CD14-positive monocyte (primary cell): ENCODE measurements around the gene KIF1A. TPM values are rescaled to one million over a fixed set of nuclear protein-coding genes. Genes with fewer than 3 reads are reported as not detected.

Experiments
- DNase-seq, 3 donors: peaks; one replicate each; pipeline ENCODE4 v3.0.0-alpha.2; 2011 to 2022
- H2AFZ ChIP-seq: 2 replicates; pipeline ENCODE4 v1.6.0; 2012; ENCODE audit warnings: mild to moderate bottlenecking, low read depth, low read length, inconsistent platforms; ENCODE audit not compliant: insufficient read depth, poor library complexity, severe bottlenecking
- H3K27ac ChIP-seq, 2 donors: 1 replicate in 1 of 2; 2 replicates in 1 of 2; pipeline ENCODE4 v1.5.1; 2012 to 2013; ENCODE audit warnings: low read length in 2 of 2, control low read depth in 1 of 2, inconsistent platforms in 1 of 2, low read depth in 1 of 2, mild to moderate bottlenecking in 1 of 2
- H3K27me3 ChIP-seq, 2 donors: one replicate each; pipeline versions ENCODE4 v1.6.0 to v1.6.1; 2011 to 2013; ENCODE audit warnings: low read length in 2 of 2; ENCODE audit not compliant: control insufficient read depth in 2 of 2, insufficient read depth in 2 of 2
- H3K36me3 ChIP-seq, 2 donors: replicated peaks in 1 of 2; 1 replicate in 1 of 2; 2 replicates in 1 of 2; pipeline versions ENCODE4 v1.5.1 to v1.6.1; 2012 to 2013; ENCODE audit warnings: low read length in 2 of 2, control low read depth in 1 of 2, inconsistent platforms in 1 of 2, mild to moderate bottlenecking in 1 of 2; ENCODE audit not compliant: insufficient read depth in 2 of 2, control insufficient read depth in 1 of 2
- H3K4me1 ChIP-seq, 2 donors: 1 replicate in 1 of 2; 2 replicates in 1 of 2; pipeline versions ENCODE4 v1.5.1 to v1.6.1; 2012 to 2013; ENCODE audit warnings: low read length in 2 of 2, control low read depth in 1 of 2, inconsistent platforms in 1 of 2, mild to moderate bottlenecking in 1 of 2, moderate library complexity in 1 of 2; ENCODE audit not compliant: insufficient read depth in 2 of 2, control insufficient read depth in 1 of 2
- H3K4me2 ChIP-seq: replicated peaks from 2 replicates; pipeline ENCODE3; 2012; ENCODE audit warnings: low read length, moderate library complexity, mild to moderate bottlenecking; ENCODE audit not compliant: poor library complexity, severe bottlenecking; ENCODE audit errors: extremely low read depth
- H3K4me3 ChIP-seq, 3 experiments: fragments of 200-600 bp in 1 of 3; sonication (generic) in 1 of 3; replicated peaks in 1 of 3; 1 replicate in 2 of 3; 2 replicates in 1 of 3; pipeline ENCODE4 v1.5.1; 2011 to 2013; ENCODE audit warnings: low read length in 3 of 3, mild to moderate bottlenecking in 3 of 3, control low read depth in 2 of 3, low read depth in 2 of 3, inconsistent platforms in 1 of 3, moderate library complexity in 1 of 3
- H3K79me2 ChIP-seq: 2 replicates; pipeline ENCODE4 v1.6.0; 2012; ENCODE audit warnings: mild to moderate bottlenecking, control low read depth, inconsistent platforms, low read length, moderate library complexity; ENCODE audit not compliant: insufficient read depth
- H3K9ac ChIP-seq: 2 replicates; pipeline ENCODE4 v1.6.0; 2017; ENCODE audit warnings: low read length, mild to moderate bottlenecking; ENCODE audit not compliant: insufficient read depth, poor library complexity, severe bottlenecking
- H3K9me3 ChIP-seq, 2 donors: replicated peaks in 1 of 2; 1 replicate in 1 of 2; 2 replicates in 1 of 2; pipeline versions ENCODE4 v1.5.1 to v1.6.1; 2012 to 2013; ENCODE audit warnings: low read length in 2 of 2, control low read depth in 1 of 2; ENCODE audit not compliant: control insufficient read depth in 1 of 2, insufficient read depth in 1 of 2
- H4K20me1 ChIP-seq: 2 replicates; pipeline ENCODE4 v1.6.0; 2012; ENCODE audit warnings: mild to moderate bottlenecking, low read length, control low read depth, moderate library complexity; ENCODE audit not compliant: insufficient read depth
- H3K27ac Mint-ChIP-seq, 7 donors: one replicate each; pipeline ENCODE4 v1.8.0; 2020; ENCODE audit warnings: mild to moderate bottlenecking in 7 of 7, mixed read lengths in 7 of 7, moderate library complexity in 6 of 7, inconsistent platforms in 2 of 7
- H3K27me3 Mint-ChIP-seq, 3 donors: one replicate each; pipeline ENCODE4 v1.8.0; 2021 to 2022; ENCODE audit warnings: low read depth in 3 of 3, mild to moderate bottlenecking in 3 of 3, mixed read lengths in 3 of 3, moderate library complexity in 3 of 3, inconsistent platforms in 1 of 3
- H3K36me3 Mint-ChIP-seq, 2 donors: one replicate each; pipeline ENCODE4 v1.8.0; 2020; ENCODE audit warnings: mixed read lengths in 2 of 2, inconsistent platforms in 1 of 2, mild to moderate bottlenecking in 1 of 2
- H3K4me1 Mint-ChIP-seq: one replicate; pipeline ENCODE4 v1.8.0; 2020; ENCODE audit warnings: mild to moderate bottlenecking, mixed read lengths
- H3K4me3 Mint-ChIP-seq, 2 donors: one replicate each; pipeline ENCODE4 v1.8.0; 2020; ENCODE audit warnings: mild to moderate bottlenecking in 2 of 2, mixed read lengths in 2 of 2, moderate library complexity in 1 of 2
- H3K9me3 Mint-ChIP-seq, 7 donors: one replicate each; pipeline ENCODE4 v1.8.0; 2020 to 2022; ENCODE audit warnings: mixed read lengths in 7 of 7, mild to moderate bottlenecking in 6 of 7, moderate library complexity in 6 of 7, inconsistent platforms in 2 of 7
- CTCF ChIP-seq: fragments of 200-600 bp; IDR thresholded peaks from one replicate; pipeline ENCODE4 v1.8.0; 2022; ENCODE audit warnings: antibody characterized with exemption, mild to moderate bottlenecking
- WGBS: methylation state at CpG from one replicate; pipeline ENCODE4 v1.1.5; 2013; ENCODE audit warnings: missing lambda C conversion rate; ENCODE audit not compliant: insufficient coverage; 5-methylcytosine and 5-hydroxymethylcytosine counted together
- intact Hi-C, 2 donors: fragments of 100-400 bp; cut with micrococcal nuclease; formaldehyde crosslinking; loops; one replicate each; pipeline versions ENCODE4 v1.15.0 to v1.15.1; 2023
- polyA plus RNA-seq, 3 donors: library from polyadenylated mRNA; depleted of rRNA in 1 of 3; unstranded in 2 of 3; stranded (reverse) in 1 of 3; fragments of 300-500 nt in 2 of 3; fragments of >200 nt in 1 of 3; fragmentation: Illumina TruSeq in 2 of 3; gene quantifications; 1 replicate in 2 of 3; 2 replicates in 1 of 3; pipeline ENCODE4 v1.2.3, GENCODE V29; 2012 to 2021

The KIF1A gene
- polyA plus RNA-seq, 3 donors = not detected

- WGBS = 88% methylated on average over 15 of the region's 21 CpGs
- TF ChIP-seq CTCF = no peak
- Mint-ChIP-seq H3K4me3 (no peak overlapping the region), H3K27me3 (peaks cover 0 to 2% (median 2%) of the 10 kb centered on the region in 3 donors), H3K9me3 (no peaks in the 10 kb centered on the region), H3K36me3 (no peaks in the 10 kb centered on the region), H3K27ac (no peak overlapping the region), H3K4me1 (no peaks in the 10 kb centered on the region)
- no peak overlapping the region for H3K9ac ChIP-seq
- H3K36me3 ChIP-seq = no peaks in the 10 kb centered on the region
- H4K20me1 ChIP-seq = no peaks in the 10 kb centered on the region
- H2AFZ ChIP-seq = no peak overlapping the region
- H3K79me2 ChIP-seq = no peaks in the 10 kb centered on the region
- no peak overlapping the region for H3K4me2 ChIP-seq
- no peaks in the 10 kb centered on the region for H3K27me3 ChIP-seq
- DNase-seq = no peak
- no peak overlapping the region for H3K4me3 ChIP-seq
- no peaks in the 10 kb centered on the region for H3K9me3 ChIP-seq
- H3K27ac ChIP-seq = no peak overlapping the region
- intact Hi-C loops = no loop called here
- no peaks in the 10 kb centered on the region for H3K4me1 ChIP-seq
Measured at GRCh38 chr2:240762971-240763370, 57.0 kb downstream of the KIF1A start.

GRCh38 chr2:240762249-240762648 lies 57.8 kb downstream of the KIF1A start:
- no peaks in the 10 kb centered on the region for H3K4me1 Mint-ChIP-seq
- Histone ChIP-seq H3K27ac (no peak overlapping the region), H3K79me2 (no peaks in the 10 kb centered on the region), H4K20me1 (no peaks in the 10 kb centered on the region), H3K4me2 (no peak overlapping the region), H3K27me3 (no peaks in the 10 kb centered on the region), H3K9ac (no peak overlapping the region), H3K4me3 (no peak overlapping the region), H3K36me3 (no peaks in the 10 kb centered on the region), H2AFZ (no peak overlapping the region), H3K9me3 (no peaks in the 10 kb centered on the region), H3K4me1 (no peaks in the 10 kb centered on the region)
- WGBS = 88% methylated on average over 5 of the region's 8 CpGs
- no peaks in the 10 kb centered on the region for H3K36me3 Mint-ChIP-seq
- no peak for TF ChIP-seq CTCF
- intact Hi-C loops = no loop called here
- no peak for DNase-seq
- H3K9me3 Mint-ChIP-seq = no peaks in the 10 kb centered on the region
- H3K27ac Mint-ChIP-seq = no peak overlapping the region
- peaks cover 0 to 2% (median 2%) of the 10 kb centered on the region in 3 donors for H3K27me3 Mint-ChIP-seq
- no peak overlapping the region for H3K4me3 Mint-ChIP-seq
